Karpas-422 (cell line): ENCODE data around the gene TRAF3IP3. TPM values are rescaled to one million over a fixed set of nuclear protein-coding genes. Genes with fewer than 3 reads are reported as not detected.

Experiments
- DNase-seq: peaks from one replicate; pipeline ENCODE4 v3.0.0-alpha.2; 2015
- H2AFZ ChIP-seq: fragments of 200-600 bp; sonication (generic); 2 replicates; pipeline ENCODE4 v1.6.1; 2014; ENCODE audit warnings: antibody characterized with exemption, low read length, mixed read lengths
- H3K27ac ChIP-seq: fragments of 200-600 bp; sonication (generic); 2 replicates; pipeline ENCODE4 v1.5.1; 2014; ENCODE audit warnings: mild to moderate bottlenecking, low read length, moderate library complexity
- H3K27me3 ChIP-seq: fragments of 200-600 bp; sonication (generic); 2 replicates; pipeline ENCODE4 v1.6.1; 2014; ENCODE audit warnings: low read length, mixed read lengths
- H3K36me3 ChIP-seq: fragments of 200-600 bp; sonication (generic); 2 replicates; pipeline ENCODE4 v1.6.1; 2014; ENCODE audit warnings: low read length, mixed read lengths; ENCODE audit not compliant: insufficient read depth
- H3K4me1 ChIP-seq: fragments of 200-600 bp; sonication (generic); 2 replicates; pipeline ENCODE4 v1.6.1; 2014; ENCODE audit warnings: mild to moderate bottlenecking, low read length, mixed read lengths
- H3K4me2 ChIP-seq: fragments of 200-600 bp; sonication (generic); 2 replicates; pipeline ENCODE4 v1.6.1; 2014; ENCODE audit warnings: low read length, low read depth, mild to moderate bottlenecking; ENCODE audit not compliant: poor library complexity, severe bottlenecking
- H3K4me3 ChIP-seq: fragments of 200-600 bp; sonication (generic); 2 replicates; pipeline ENCODE4 v1.5.1; 2014; ENCODE audit warnings: mild to moderate bottlenecking, antibody characterized with exemption, low read length, mixed read lengths
- H3K79me2 ChIP-seq: fragments of 200-600 bp; sonication (generic); 2 replicates; pipeline ENCODE4 v1.6.1; 2014; ENCODE audit warnings: mild to moderate bottlenecking, low read length, mixed read lengths
- H3K9ac ChIP-seq: fragments of 200-600 bp; sonication (generic); 2 replicates; pipeline ENCODE4 v1.6.0; 2014; ENCODE audit warnings: low read length
- H3K9me2 ChIP-seq: fragments of 200-600 bp; sonication (generic), shearing (Covaris generic); replicated peaks from 2 replicates; pipeline ENCODE4 v1.6.0; 2014; ENCODE audit warnings: mild to moderate bottlenecking, low read length, moderate library complexity; ENCODE audit not compliant: insufficient read depth
- H3K9me3 ChIP-seq: fragments of 300-700, 200-600 bp; sonication (generic); 2 replicates; pipeline ENCODE4 v1.6.1; 2014; ENCODE audit warnings: low read length, mixed read lengths
- H4K20me1 ChIP-seq: fragments of 200-600 bp; sonication (generic); 2 replicates; pipeline ENCODE4 v1.6.1; 2014; ENCODE audit warnings: mild to moderate bottlenecking, antibody characterized with exemption, low read length, low read depth; ENCODE audit not compliant: insufficient read depth
- total RNA-seq: library from RNA; depleted of rRNA; stranded (reverse); fragments of >200 nt; shearing (Covaris generic); gene quantifications from 2 replicates; pipeline ENCODE4 v1.2.3, GENCODE V29; 2014; ENCODE audit warnings: low replicate concordance

TRAF3IP3 gene
- total RNA-seq, 1 experiment from 2014 or later = 1.6 TPM

- H3K4me1 ChIP-seq = 0 out of 2 replicates have a peak, but pooled peaks cover 2% of the 10 kb centered on the region
- no peaks in the 10 kb centered on the region for H3K9me2 ChIP-seq
- H2AFZ ChIP-seq = peak overlapping the region; percentile 61; the same call in 1 of the 2 replicates
- no peak overlapping the region for H3K9ac ChIP-seq
- H3K36me3 ChIP-seq = no peaks in the 10 kb centered on the region
- H3K4me2 ChIP-seq = no peak overlapping the region
- no peak overlapping the region for H3K4me3 ChIP-seq
- H3K9me3 ChIP-seq = no peaks in the 10 kb centered on the region
- no peaks in the 10 kb centered on the region for H4K20me1 ChIP-seq
- DNase-seq = peak; percentile 82
- no peak overlapping the region for H3K27ac ChIP-seq
- H3K27me3 ChIP-seq = no peaks in the 10 kb centered on the region
- peaks cover 6% of the 10 kb centered on the region for H3K79me2 ChIP-seq
Observed at GRCh38 chr1:209823143-209824041, 67.5 kb downstream of the TRAF3IP3 start.

GRCh38 chr1:209825591-209826434 is 70.0 kb downstream of the TRAF3IP3 start:
- Histone ChIP-seq H3K4me1 (peaks cover 16% of the 10 kb centered on the region), H2AFZ (no peak overlapping the region), H3K27me3 (no peaks in the 10 kb centered on the region), H3K9me3 (no peaks in the 10 kb centered on the region), H3K4me2 (no peak overlapping the region), H3K9me2 (no peaks in the 10 kb centered on the region), H4K20me1 (no peaks in the 10 kb centered on the region), H3K36me3 (peaks cover 7% of the 10 kb centered on the region; the same call in 1 of the 2 replicates), H3K9ac (no peak overlapping the region), H3K79me2 (peaks cover 28% of the 10 kb centered on the region), H3K4me3 (no peak overlapping the region), H3K27ac (no peak overlapping the region)
- DNase-seq = no peak

GRCh38 chr1:209827384-209828262 is 71.8 kb downstream of the TRAF3IP3 start, which contains the start of gene UTP25:
Gene UTP25, plus strand, starts transcription at chr1:209827972. Its CDS starts 92 bp downstream, at chr1:209828064.
- H3K36me3 ChIP-seq = peaks cover 17% of the 10 kb centered on the region; the same call in 1 of the 2 replicates
- H4K20me1 ChIP-seq = no peaks in the 10 kb centered on the region
- no peaks in the 10 kb centered on the region for H3K9me3 ChIP-seq
- H3K9ac ChIP-seq = peak within 1 kb of the TSS; percentile 89
- peak within 1 kb of the TSS; percentile 98 for H2AFZ ChIP-seq
- H3K27me3 ChIP-seq = no peaks in the 10 kb centered on the region
- H3K79me2 ChIP-seq = peaks cover 42% of the 10 kb centered on the region
- H3K4me2 ChIP-seq = peak within 1 kb of the TSS; percentile 76
- peak within 1 kb of the TSS; percentile 50; the same call in 1 of the 2 replicates for H3K27ac ChIP-seq
- H3K4me1 ChIP-seq = peaks cover 16% of the 10 kb centered on the region
- DNase-seq = peak; percentile 98
- H3K9me2 ChIP-seq = no peaks in the 10 kb centered on the region
- H3K4me3 ChIP-seq = peak within 1 kb of the TSS; percentile 98

- Histone ChIP-seq H3K27me3 (no peaks in the 10 kb centered on the region), H3K9me3 (no peaks in the 10 kb centered on the region), H3K9me2 (no peaks in the 10 kb centered on the region), H3K27ac (no peak overlapping the region), H3K9ac (no peak overlapping the region), H2AFZ (no peak overlapping the region), H4K20me1 (no peaks in the 10 kb centered on the region), H3K79me2 (peaks cover 50% of the 10 kb centered on the region), H3K4me1 (peaks cover 14% of the 10 kb centered on the region), H3K4me2 (peak overlapping the region; percentile 75), H3K4me3 (no peak overlapping the region; the same call in 1 of the 2 replicates), H3K36me3 (peaks cover 37% of the 10 kb centered on the region; the same call in 1 of the 2 replicates)
- no peak for DNase-seq
Observed at GRCh38 chr1:209829716-209830115, 73.9 kb downstream of the TRAF3IP3 start.

- peaks cover 14% of the 10 kb centered on the region for H3K4me1 ChIP-seq
- H3K9ac ChIP-seq = no peak overlapping the region
- no peaks in the 10 kb centered on the region for H3K9me2 ChIP-seq
- H3K27me3 ChIP-seq = no peaks in the 10 kb centered on the region
- H3K27ac ChIP-seq = no peak overlapping the region
- H3K4me2 ChIP-seq = no peak overlapping the region
- no peaks in the 10 kb centered on the region for H3K9me3 ChIP-seq
- H3K79me2 ChIP-seq = peaks cover 50% of the 10 kb centered on the region
- DNase-seq = no peak
- H2AFZ ChIP-seq = no peak overlapping the region
- no peak overlapping the region for H3K4me3 ChIP-seq
- H3K36me3 ChIP-seq = peaks cover 43% of the 10 kb centered on the region; the same call in 1 of the 2 replicates
- no peaks in the 10 kb centered on the region for H4K20me1 ChIP-seq
Observed at GRCh38 chr1:209830722-209831121, 74.9 kb downstream of the TRAF3IP3 start.

- no peak overlapping the region for H3K4me2 ChIP-seq
- H3K79me2 ChIP-seq = peaks cover 50% of the 10 kb centered on the region
- H3K27me3 ChIP-seq = no peaks in the 10 kb centered on the region
- no peak overlapping the region for H3K9ac ChIP-seq
- no peak overlapping the region for H3K4me3 ChIP-seq
- H3K27ac ChIP-seq = no peak overlapping the region
- no peaks in the 10 kb centered on the region for H3K9me3 ChIP-seq
- H3K9me2 ChIP-seq = no peaks in the 10 kb centered on the region
- H2AFZ ChIP-seq = no peak overlapping the region
- H3K36me3 ChIP-seq = peaks cover 52% of the 10 kb centered on the region; the same call in 1 of the 2 replicates
- peaks cover 14% of the 10 kb centered on the region for H3K4me1 ChIP-seq
- no peaks in the 10 kb centered on the region for H4K20me1 ChIP-seq
- no peak for DNase-seq
Observed at GRCh38 chr1:209831615-209832014, 75.8 kb downstream of the TRAF3IP3 start.
